ENCODE results near the gene FAM53A. TPM values are rescaled to one million over a fixed set of nuclear protein-coding genes. Genes with fewer than 3 reads are reported as not detected.

Gene FAM53A
- total and polyA plus RNA-seq, 7 donors = 0.71 to 1.9 (median 1.3) TPM

DNA sequence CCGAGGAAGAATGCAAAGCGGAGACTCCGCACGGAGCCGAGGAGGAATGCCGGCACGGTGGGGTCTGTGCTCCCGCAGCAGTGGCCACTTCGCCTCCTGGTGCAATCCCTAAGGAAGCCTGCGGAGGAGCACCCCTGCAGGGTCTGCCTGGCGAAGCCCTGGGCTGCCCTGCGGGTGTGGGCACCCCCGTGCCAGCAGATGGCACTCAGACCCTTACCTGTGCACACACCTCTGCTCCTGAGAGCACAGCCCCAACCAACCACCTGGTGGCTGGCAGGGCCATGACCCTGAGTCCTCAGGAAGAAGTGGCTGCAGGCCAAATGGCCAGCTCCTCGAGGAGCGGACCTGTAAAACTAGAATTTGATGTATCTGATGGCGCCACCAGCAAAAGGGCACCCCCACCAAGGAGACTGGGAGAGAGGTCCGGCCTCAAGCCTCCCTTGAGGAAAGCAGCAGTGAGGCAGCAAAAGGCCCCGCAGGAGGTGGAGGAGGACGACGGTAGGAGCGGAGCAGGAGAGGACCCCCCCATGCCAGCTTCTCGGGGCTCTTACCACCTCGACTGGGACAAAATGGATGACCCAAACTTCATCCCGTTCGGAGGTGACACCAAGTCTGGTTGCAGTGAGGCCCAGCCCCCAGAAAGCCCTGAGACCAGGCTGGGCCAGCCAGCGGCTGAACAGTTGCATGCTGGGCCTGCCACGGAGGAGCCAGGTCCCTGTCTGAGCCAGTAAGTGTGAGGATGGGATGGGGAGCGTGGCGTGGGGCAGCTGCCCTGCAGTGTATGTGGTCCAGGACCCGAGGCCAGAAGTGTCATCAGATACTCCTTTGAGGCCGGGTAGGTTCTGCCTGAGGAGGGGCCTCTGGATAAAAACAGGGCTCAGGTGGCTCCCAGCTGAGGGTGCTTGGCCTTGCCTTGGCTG lies 44.2 kb upstream of the FAM53A start:
- TF ChIP-seq CTCF (IDR thresholded peaks at IDR 0.05) = no peak
- no peaks in the 10 kb centered on the region for H3K9me3 ChIP-seq
- ATAC-seq (no peak), DNase-seq (peak in 1 of 2 donors; percentile 12)
- intact Hi-C loops (cut with DNase I) = loop anchor here in 1 of 2 donors (5.0 kb wide), 1 partner anchor 36 kb away; no protein-coding TSS in a partner anchor
- H3K27ac ChIP-seq = no peak overlapping the region
- no peaks in the 10 kb centered on the region for H3K4me1 ChIP-seq
- WGBS, 3 donors = 79 to 85% (median 80%) methylated on average over 31 of the region's 31 CpGs
- peaks cover 4 to 51% of the 10 kb centered on the region in 2 donors for H3K36me3 ChIP-seq (ENCODE audit: insufficient read depth in 1 of 2, low read depth in 1 of 2)
- no peaks in the 10 kb centered on the region for H3K27me3 ChIP-seq (ENCODE audit: insufficient read depth in 3 of 3, low read length in 2 of 3)
- H3K4me3 ChIP-seq = peak overlapping the region; percentile 37

- DNase-seq = peak; percentile 57 to 72
- intact Hi-C loops (cut with DNase I) = loop anchor here in 1 of 2 donors (5.0 kb wide), 1 partner anchor 35 kb away; no protein-coding TSS in a partner anchor
- H3K4me3 ChIP-seq = peak overlapping the region; percentile 37
- WGBS, 3 donors = 63 to 78% (median 72%) methylated on average over 18 of the region's 18 CpGs
- peak overlapping the region; percentile 19 for H3K27ac ChIP-seq
- H3K27me3 ChIP-seq (ENCODE audit: insufficient read depth in 3 of 3, low read length in 2 of 3) = no peaks in the 10 kb centered on the region
- H3K4me1 ChIP-seq = peaks cover 5% of the 10 kb centered on the region
- no peak for TF ChIP-seq CTCF (IDR thresholded peaks at IDR 0.05)
- peak in 2 of 4 donors; percentile 21 to 32 for ATAC-seq
- H3K9me3 ChIP-seq = no peaks in the 10 kb centered on the region
- H3K36me3 ChIP-seq (ENCODE audit: insufficient read depth in 1 of 2, low read depth in 1 of 2) = peaks cover 0 to 42% of the 10 kb centered on the region in 2 donors
Measured at GRCh38 chr4:1727117-1728031, 43.3 kb upstream of the FAM53A start.

GRCh38 chr4:1726146-1726934 lies 42.2 kb upstream of the FAM53A start:
- Histone ChIP-seq H3K9me3 (no peaks in the 10 kb centered on the region), H3K27ac (peak overlapping the region; percentile 19), H3K4me3 (no peak overlapping the region), H3K4me1 (peaks cover 12% of the 10 kb centered on the region), H3K36me3 (ENCODE audit: insufficient read depth in 1 of 2, low read depth in 1 of 2) (peaks cover 0 to 35% of the 10 kb centered on the region in 2 donors), H3K27me3 (ENCODE audit: insufficient read depth in 3 of 3, low read length in 2 of 3) (no peaks in the 10 kb centered on the region)
- DNase-seq (peak; percentile 90 to 92), ATAC-seq (peak; percentile 67 to 81 (median 77))
- WGBS, 3 donors = 51 to 54% (median 51%) methylated on average over 17 of the region's 17 CpGs
- intact Hi-C loops (cut with DNase I) = loop anchor here (1.0 to 5.0 kb wide), 2 partner anchors 33 to 34 kb away; no protein-coding TSS in a partner anchor
- peak; percentile 98 for TF ChIP-seq CTCF (IDR thresholded peaks at IDR 0.05)

- H3K27ac ChIP-seq = no peak overlapping the region
- no peaks in the 10 kb centered on the region for H3K9me3 ChIP-seq
- H3K27me3 ChIP-seq (ENCODE audit: insufficient read depth in 3 of 3, low read length in 2 of 3) = no peaks in the 10 kb centered on the region
- TF ChIP-seq CTCF (IDR thresholded peaks at IDR 0.05) = no peak
- peaks cover 0 to 27% of the 10 kb centered on the region in 2 donors for H3K36me3 ChIP-seq (ENCODE audit: insufficient read depth in 1 of 2, low read depth in 1 of 2)
- ATAC-seq = no peak
- peak in 1 of 2 donors; percentile 43 for DNase-seq
- H3K4me3 ChIP-seq = no peak overlapping the region
- peaks cover 12% of the 10 kb centered on the region for H3K4me1 ChIP-seq
- intact Hi-C loops (cut with DNase I) = loop anchor here in 1 of 2 donors (5.0 kb wide), 1 partner anchor 33 kb away; no protein-coding TSS in a partner anchor
- WGBS, 3 donors = 71 to 89% (median 88%) methylated on average over 10 of the region's 10 CpGs
Measured at GRCh38 chr4:1725521-1725920, 41.4 kb upstream of the FAM53A start.

Measured in psoas muscle (tissue), 8 donors.